ENCODE results near the gene OBSCN. TPM values are rescaled to one million over a fixed set of nuclear protein-coding genes. Genes with fewer than 3 reads are reported as not detected.

Gene OBSCN
- total and polyA plus RNA-seq, 2 of the 4 experiments (the other 2 are of a cell fraction): 4.1 to 9.5 TPM

DNA sequence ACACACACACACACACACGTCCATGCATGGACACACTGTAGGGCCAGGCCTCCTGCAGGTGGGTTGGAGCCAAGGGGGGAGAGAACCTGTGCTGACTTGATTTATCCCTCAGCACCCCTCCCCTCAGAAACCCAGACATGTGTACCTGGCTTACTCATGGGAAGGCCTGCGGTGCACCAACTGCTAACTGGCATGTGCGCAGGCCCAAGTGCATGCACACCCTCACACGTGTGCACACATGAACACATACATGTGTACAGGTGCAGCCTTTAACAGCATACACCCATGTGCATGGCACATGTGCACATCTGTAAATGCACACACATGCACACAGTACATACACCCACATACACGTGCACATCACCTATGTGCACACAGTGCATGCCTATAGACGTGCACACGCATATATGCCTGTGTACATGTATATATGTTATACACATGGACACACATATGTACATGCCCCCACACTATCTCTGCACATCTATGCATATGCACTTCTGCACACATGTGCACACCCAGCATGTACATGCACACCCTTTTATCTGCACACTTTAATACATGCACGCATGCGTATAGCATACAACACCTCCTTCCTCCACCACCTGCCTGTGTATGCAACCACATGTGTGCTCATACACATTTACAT, 131.3 kb downstream of the OBSCN start:
- intact Hi-C loops (cut with micrococcal nuclease): no loop called here
- POLR2A ChIA-PET (ENCODE audit: unreplicated experiment): no interaction called here
- BruUV-seq (replicated peaks): no TSS peak

More for the DNA sequence above, 131.3 kb downstream of the OBSCN start:
- WGBS, 2 experiments (ENCODE audit: extremely low coverage in 2 of 2, insufficient read length in 1 of 2): 96% methylated on average over 4 of the region's 9 CpGs; no CpG with 5 or more reads in 1 of the 2 experiments
- no peak overlapping the region for H3K18ac ChIP-seq (ENCODE audit: low read depth, low read length)
- H2BK120ac ChIP-seq (ENCODE audit: low read depth, low read length): no peak overlapping the region
- no peak overlapping the region for H2BK20ac ChIP-seq (ENCODE audit: low read depth, low read length)
- H3K4me3 ChIP-seq (ENCODE audit: insufficient read depth, low read depth, low read length): no peak overlapping the region
- no peak overlapping the region for H2BK15ac ChIP-seq (ENCODE audit: low read depth, low read length)
- H3K14ac ChIP-seq (replicated peaks; ENCODE audit: low read depth, low read length): no peak overlapping the region
- no peaks in the 10 kb centered on the region for H3K27me3 ChIP-seq (ENCODE audit: control insufficient read depth, insufficient read depth, low read length)
- in situ Hi-C loops (cut with MboI; ENCODE audit: low sequenced_read_pairs) (no loop called here), dilution Hi-C loops (cut with HindIII; ENCODE audit: low sequenced_read_pairs, unreplicated experiment) (no loop called here)
- H3K9ac ChIP-seq (ENCODE audit: low read depth, low read length): no peak overlapping the region
- peak overlapping the region; percentile 43 for H2AFZ ChIP-seq (replicated peaks; ENCODE audit: low read length, poor library complexity)
- peaks cover 38% of the 10 kb centered on the region for H3K36me3 ChIP-seq (ENCODE audit: control insufficient read depth, insufficient read depth, low read length)
- CTCF ChIA-PET: interaction anchor here (0.6 kb wide), 1 partner anchor 11 kb away, joined by 3 read pairs; no protein-coding TSS in a partner anchor
- no peak overlapping the region for H2BK5ac ChIP-seq (ENCODE audit: low read depth, low read length, poor library complexity, severe bottlenecking)
- H2AK9ac ChIP-seq (replicated peaks; ENCODE audit: low read depth, low read length, poor library complexity): no peak overlapping the region
- H4K5ac ChIP-seq (ENCODE audit: low read depth, low read length): no peak overlapping the region
- H2AK5ac ChIP-seq (ENCODE audit: low read depth, low read length): no peak overlapping the region
- H3K4me1 ChIP-seq (ENCODE audit: control insufficient read depth, insufficient read depth, low read length): no peaks in the 10 kb centered on the region
- H3K9me3 ChIP-seq (ENCODE audit: control insufficient read depth, insufficient read depth, low read length): no peaks in the 10 kb centered on the region
- no peak overlapping the region for H3K4ac ChIP-seq (ENCODE audit: low read depth, low read length)
- DNase-seq: no peak
- H4K8ac ChIP-seq (ENCODE audit: low read depth in 2 of 2, low read length in 2 of 2): no peak overlapping the region
- H4K20me1 ChIP-seq (ENCODE audit: insufficient read depth, low read length): no peaks in the 10 kb centered on the region; the same call in none of the 2 replicates
- no peak for ATAC-seq (ENCODE audit: low read depth)
- H3K23ac ChIP-seq (ENCODE audit: low read depth, low read length): no peak overlapping the region
- TF ChIP-seq RAD21 (IDR thresholded peaks at IDR 0.05; ENCODE audit: low read length) (no peak), RFX5 (IDR thresholded peaks at IDR 0.05; ENCODE audit: low read depth, low read length) (no peak), USF2 (IDR thresholded peaks at IDR 0.05; ENCODE audit: low read depth, low read length) (no peak), SMC3 (IDR thresholded peaks at IDR 0.05; ENCODE audit: low read depth, low read length) (no peak), MXI1 (IDR thresholded peaks at IDR 0.05; ENCODE audit: borderline replicate concordance, low read depth, low read length) (no peak), CHD1 (IDR thresholded peaks at IDR 0.05; ENCODE audit: low read depth, low read length) (no peak)
- H3K9me1 ChIP-seq (ENCODE audit: insufficient read depth, low read length): 0 out of 2 replicates have a peak, but pooled peaks cover 5% of the 10 kb centered on the region
- H3K4me2 ChIP-seq (ENCODE audit: low read depth, low read length): no peak overlapping the region
- H4K91ac ChIP-seq (ENCODE audit: insufficient read depth, low read depth, low read length): no peak overlapping the region
- H3K27ac ChIP-seq (ENCODE audit: insufficient read depth, low read length): no peak overlapping the region
- H3K79me1 ChIP-seq (ENCODE audit: low read depth in 1 of 2, low read length in 2 of 2): no peaks in the 10 kb centered on the region
- no peak overlapping the region for H3K56ac ChIP-seq (ENCODE audit: extremely low read depth, insufficient read depth, low read length)
